22Rv1 (cell line): ENCODE measurements around the gene CES2.
"Not testable (repeated sequence)": the region's sequence is repeated elsewhere in the genome, so short reads cannot be mapped to it uniquely, and the experiment has no call there.

Source experiments
- CTCF ChIP-seq: fragments of 450-650 bp; IDR thresholded peaks from 2 replicates; pipeline ENCODE4 v1.5.1; 2017; ENCODE audit warnings: mild to moderate bottlenecking
- ZFX ChIP-seq: fragments of 450-650 bp; IDR thresholded peaks from 2 replicates; pipeline ENCODE4 v1.6.1; 2017; ENCODE audit warnings: antibody characterized with exemption, borderline replicate concordance

- not testable (repeated sequence) for TF ChIP-seq CTCF, ZFX
Measured at GRCh38 chr16:66993558-66993957, 58.2 kb downstream of the CES2 start.
